ENCODE data around the gene PDXP. TPM values are rescaled to one million over a fixed set of nuclear protein-coding genes. Genes with fewer than 3 reads are reported as not detected.

PDXP gene
- total and polyA plus RNA-seq, 2 of the 13 experiments (the other 11 are each of a cell fraction or from before 2014, with no cell fraction given) = 58.2 to 70.6 TPM

DNA sequence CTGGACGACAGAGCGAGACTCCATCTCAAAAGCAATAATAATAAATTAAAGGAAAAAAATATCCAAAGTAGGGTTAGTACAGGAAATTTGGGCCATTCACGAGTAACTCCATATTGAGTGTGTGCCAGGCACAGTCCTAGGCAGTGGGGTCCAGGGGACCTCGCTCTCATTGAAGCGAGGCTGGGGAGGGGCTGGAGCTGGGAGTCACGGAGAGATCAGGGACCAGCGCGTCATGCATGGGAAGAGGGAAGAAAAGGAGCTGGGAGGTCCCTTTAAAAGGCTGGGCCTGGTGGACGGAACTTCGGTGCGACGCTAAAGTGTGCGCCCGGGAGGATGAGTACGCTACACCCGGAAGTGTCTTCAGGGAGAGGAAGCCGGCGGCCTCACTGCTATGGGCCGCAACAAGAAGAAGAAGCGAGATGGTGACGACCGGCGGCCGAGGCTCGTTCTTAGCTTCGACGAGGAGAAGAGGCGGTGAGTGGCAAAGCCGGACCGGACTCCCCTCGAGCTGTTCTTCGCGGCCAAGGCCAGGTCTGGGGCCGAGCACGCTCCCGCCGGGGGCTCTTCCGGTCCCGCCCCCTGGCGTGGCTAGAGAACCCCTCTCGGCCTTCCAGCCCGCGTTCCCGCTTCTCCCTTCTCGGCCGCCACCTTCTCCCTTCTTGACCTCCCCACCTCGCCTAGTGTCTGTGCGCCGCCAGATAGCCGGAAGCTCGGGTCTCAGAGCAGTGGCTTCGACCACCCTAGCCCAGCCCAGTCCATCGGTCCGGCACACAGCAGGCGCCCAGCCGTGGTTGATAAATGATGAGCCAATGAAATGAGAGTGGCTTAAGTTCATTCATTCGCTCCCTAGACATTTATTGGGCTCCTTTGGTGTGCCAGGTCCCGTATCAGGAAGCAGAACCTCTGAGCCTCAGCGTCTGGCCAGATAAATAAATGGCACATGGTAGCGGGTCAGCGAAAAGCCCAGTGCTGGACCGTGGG is 27.8 kb downstream of the PDXP start, which contains the start of gene NOL12 (continued):
- TF ChIP-seq, protein P1, sequence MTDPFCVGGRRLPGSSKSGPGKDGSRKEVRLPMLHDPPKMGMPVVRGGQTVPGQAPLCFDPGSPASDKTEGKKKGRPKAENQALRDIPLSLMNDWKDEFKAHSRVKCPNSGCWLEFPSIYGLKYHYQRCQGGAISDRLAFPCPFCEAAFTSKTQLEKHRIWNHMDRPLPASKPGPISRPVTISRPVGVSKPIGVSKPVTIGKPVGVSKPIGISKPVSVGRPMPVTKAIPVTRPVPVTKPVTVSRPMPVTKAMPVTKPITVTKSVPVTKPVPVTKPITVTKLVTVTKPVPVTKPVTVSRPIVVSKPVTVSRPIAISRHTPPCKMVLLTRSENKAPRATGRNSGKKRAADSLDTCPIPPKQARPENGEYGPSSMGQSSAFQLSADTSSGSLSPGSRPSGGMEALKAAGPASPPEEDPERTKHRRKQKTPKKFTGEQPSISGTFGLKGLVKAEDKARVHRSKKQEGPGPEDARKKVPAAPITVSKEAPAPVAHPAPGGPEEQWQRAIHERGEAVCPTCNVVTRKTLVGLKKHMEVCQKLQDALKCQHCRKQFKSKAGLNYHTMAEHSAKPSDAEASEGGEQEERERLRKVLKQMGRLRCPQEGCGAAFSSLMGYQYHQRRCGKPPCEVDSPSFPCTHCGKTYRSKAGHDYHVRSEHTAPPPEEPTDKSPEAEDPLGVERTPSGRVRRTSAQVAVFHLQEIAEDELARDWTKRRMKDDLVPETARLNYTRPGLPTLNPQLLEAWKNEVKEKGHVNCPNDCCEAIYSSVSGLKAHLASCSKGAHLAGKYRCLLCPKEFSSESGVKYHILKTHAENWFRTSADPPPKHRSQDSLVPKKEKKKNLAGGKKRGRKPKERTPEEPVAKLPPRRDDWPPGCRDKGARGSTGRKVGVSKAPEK (CRISPR knock-in tag; IDR thresholded peaks at IDR 0.05; ENCODE audit: borderline replicate concordance) = no peak
- no peak for TF ChIP-seq FIP1L1 (IDR thresholded peaks at IDR 0.05; ENCODE audit: borderline replicate concordance, insufficient read depth, low read depth, low read length)
- 0 out of 2 replicates have a peak, but pooled peaks have one; percentile 37 for TF ChIP-seq FOXJ3 (CRISPR knock-in tag; IDR thresholded peaks at IDR 0.05; ENCODE audit: borderline replicate concordance)
- TF ChIP-seq E2F1 (CRISPR knock-in tag; IDR thresholded peaks at IDR 0.05) = no peak
- no peak for TF ChIP-seq ATF5 (CRISPR knock-in tag; IDR thresholded peaks at IDR 0.05; ENCODE audit: low read depth)
- no peak for TF ChIP-seq IRX3 (CRISPR knock-in tag; IDR thresholded peaks at IDR 0.05; ENCODE audit: borderline replicate concordance, low read depth)
- TF ChIP-seq MEF2D (CRISPR knock-in tag; IDR thresholded peaks at IDR 0.05) = peak; percentile 47; the same call in 1 of the 2 replicates
- no peak for TF ChIP-seq FOXP1 (IDR thresholded peaks at IDR 0.05)
- TF ChIP-seq FOXP1 (CRISPR knock-in tag; IDR thresholded peaks at IDR 0.05) = 0 out of 2 replicates have a peak, but pooled peaks have one; percentile 25
- TF ChIP-seq TAF1 (CRISPR knock-in tag; IDR thresholded peaks at IDR 0.05) = peak; percentile 85
- no peak for TF ChIP-seq ZNF431 (CRISPR knock-in tag; IDR thresholded peaks at IDR 0.05; ENCODE audit: borderline replicate concordance, low read depth)
- TF ChIP-seq ZFP62 (CRISPR knock-in tag; IDR thresholded peaks at IDR 0.05) = no peak
- no peak for TF ChIP-seq NCOA5 (CRISPR knock-in tag; IDR thresholded peaks at IDR 0.05)
- no peak for TF ChIP-seq SCMH1 (CRISPR knock-in tag; IDR thresholded peaks at IDR 0.05; ENCODE audit: borderline replicate concordance)
- TF ChIP-seq CEBPB (IDR thresholded peaks at IDR 0.05; ENCODE audit: borderline replicate concordance, low read depth, low read length) = no peak
- no peak for TF ChIP-seq PCBP2 (optimal IDR thresholded peaks at IDR 0.05; ENCODE audit: low read depth, low read length, poor library complexity, severe bottlenecking)
- TF ChIP-seq PRDM15 (CRISPR knock-in tag; IDR thresholded peaks at IDR 0.05) = no peak; the same call in 1 of the 2 replicates
- no peak for TF ChIP-seq ZNF558 (CRISPR knock-in tag; IDR thresholded peaks at IDR 0.05; ENCODE audit: borderline replicate concordance)

Measured in HepG2 (cell line).